ENCODE data around the gene PTPRF.

The PTPRF gene

DNA sequence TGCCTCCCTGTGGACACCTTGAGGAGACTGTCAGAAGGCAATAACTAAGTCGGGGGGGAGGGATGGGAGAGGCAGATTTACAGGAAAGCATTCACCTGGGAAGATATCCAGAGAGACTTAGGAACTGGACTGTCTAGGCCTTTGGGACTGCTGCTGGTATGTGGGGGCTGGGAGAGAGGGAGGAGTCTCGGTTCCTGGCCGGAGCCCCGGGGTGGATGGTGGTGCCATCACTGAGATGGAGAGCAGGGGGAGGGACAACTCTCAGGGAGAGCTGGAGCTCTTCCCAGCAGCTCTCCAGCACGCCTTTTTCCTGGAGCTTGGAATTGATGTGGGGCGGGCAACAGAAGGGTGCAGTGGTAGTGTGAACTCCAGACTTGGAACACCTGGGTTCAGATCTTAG is 22.1 kb downstream of the PTPRF start:
- DNase-seq (ENCODE audit: low read depth), result no peak

DNA sequence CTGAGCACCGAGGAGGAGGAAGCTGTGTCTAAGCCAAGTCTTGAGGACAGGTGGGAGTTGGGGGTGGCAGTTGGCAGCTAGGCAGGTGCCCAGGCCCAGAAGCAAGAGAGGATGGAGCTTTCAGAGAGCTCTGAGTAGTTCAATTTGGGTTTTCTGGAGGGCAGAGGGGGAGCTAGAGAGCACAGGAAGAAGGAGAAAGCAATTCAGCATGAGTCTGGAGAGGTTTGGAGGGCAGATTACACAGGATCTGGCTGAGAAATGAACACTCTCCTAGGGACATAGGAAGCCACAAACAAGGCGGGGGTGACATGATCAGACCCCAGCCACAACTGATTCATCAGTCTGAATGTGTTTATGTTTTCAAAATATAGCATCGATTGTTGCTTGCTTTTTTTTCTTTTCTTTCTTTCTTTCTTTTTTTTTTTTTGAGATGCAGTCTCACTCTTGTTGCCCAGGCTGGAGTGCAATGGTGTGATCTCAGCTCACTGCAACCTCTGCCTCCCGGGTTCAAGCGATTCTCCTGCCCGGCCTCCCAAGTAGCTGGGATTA is 23.8 kb downstream of the PTPRF start:
- DNase-seq (ENCODE audit: low read depth), result no peak

DNA sequence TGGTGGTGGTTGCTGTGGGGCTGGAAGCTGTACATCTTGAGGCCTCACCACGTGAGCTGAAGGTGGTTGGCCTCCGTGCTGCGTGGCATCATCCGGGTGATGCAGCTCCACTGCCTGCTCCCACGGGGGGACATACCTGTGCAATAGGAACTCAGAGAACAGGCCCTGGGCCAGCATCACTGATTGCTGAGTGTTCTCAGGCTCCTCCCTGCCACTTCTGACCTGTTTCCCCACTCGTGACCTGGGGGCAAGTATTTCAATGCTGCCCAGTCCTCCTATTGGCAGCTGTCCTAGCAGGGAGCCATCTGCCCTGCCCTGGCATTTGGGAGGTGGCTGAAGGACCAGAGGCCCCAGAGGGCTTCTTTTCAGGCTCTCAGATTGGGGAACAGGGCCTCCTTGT is 26.1 kb downstream of the PTPRF start:
- DNase-seq (ENCODE audit: low read depth), result no peak

DNA sequence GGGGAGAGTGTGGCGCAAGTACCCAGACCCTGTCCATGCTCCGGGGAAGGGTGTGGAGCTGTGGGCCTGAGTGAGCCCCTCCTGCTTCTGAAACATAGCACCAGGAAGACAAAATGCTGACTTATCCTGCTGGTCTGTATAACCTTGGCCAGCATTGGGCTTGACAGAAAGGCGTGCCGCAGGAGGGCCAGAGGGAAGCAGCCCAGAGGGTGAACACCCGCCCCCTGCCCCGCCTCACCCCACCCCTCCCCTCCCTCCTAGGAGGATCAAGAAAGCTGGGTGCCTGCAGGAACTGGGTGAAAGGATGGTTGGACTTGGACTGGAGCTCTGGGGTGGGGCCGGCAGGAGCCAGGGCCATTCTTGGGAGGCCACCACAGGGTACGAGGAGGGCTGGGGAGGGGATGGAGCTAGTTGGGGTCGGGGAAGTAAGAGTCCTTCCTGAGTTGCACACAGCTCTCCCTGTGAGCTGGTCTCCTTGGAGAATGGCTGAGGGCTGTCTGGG is 27.1 kb downstream of the PTPRF start:
- no peak for DNase-seq (ENCODE audit: low read depth)

DNA sequence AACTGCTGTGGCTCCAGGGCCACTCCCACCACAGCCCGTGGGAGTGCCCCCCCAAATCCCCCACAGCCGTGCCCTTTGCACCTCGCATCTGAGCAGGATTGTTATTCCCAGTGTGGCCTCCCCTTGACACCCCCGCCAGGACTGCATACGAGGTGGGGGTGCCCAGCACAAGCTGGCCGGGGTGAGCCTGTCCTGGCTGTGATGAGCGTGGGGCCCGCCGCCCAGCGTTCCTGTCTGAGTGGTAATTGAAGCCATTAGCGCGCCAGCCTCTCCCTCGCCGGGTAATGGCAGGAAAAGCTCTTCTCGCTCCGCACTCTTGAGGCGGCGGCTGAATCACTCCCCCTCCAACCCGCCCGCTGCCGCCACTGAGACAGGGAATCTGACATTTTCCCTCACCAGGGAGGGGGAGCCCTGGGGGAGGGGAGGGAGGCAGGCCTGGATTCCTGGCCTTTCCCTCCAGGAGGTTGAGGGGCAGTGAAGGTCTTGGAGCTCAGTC is 27.7 kb downstream of the PTPRF start:
- DNase-seq (ENCODE audit: low read depth), result no peak

DNA sequence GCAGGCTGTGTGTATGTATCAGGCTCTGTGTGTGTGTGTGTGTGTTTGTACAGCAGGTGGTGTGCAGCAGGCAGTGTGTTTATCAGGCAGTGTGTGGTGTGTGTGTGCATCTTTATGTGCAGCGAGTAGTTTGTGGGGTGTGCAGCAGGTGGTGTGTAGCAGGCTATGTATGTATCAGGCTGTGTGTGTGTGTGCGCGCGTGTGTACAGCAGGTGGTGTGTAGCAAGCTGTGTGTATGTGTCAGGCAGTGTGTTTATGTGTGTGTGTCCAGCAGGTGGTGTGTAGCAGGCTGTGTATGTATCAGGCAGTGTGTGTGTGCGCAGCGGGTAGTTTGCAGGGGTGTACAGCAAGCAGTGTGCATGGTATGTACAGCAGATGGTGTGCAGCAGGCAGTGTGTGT is 29.0 kb downstream of the PTPRF start:
- no peak for DNase-seq (ENCODE audit: low read depth)

DNA sequence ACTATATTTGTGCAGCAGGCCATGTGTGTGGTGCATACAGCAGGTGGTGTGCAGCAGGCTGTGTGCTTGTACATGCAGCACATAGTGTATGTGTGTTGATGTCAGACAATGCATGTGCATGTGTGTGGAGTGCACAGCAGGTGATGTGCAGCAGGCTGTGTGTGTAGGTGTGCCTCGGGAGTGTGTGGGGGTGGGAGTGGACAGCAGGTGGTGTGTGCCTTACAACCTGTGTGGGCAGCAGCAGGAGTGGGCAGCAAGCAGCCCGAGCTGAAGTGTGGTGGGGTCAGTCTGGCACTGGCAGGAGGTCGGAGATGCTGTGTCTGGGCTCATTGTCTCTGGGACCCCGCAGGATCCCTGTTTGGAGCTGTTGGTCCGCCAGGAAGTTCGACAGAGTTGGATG is 29.6 kb downstream of the PTPRF start:
- no peak for DNase-seq (ENCODE audit: low read depth)

DNA sequence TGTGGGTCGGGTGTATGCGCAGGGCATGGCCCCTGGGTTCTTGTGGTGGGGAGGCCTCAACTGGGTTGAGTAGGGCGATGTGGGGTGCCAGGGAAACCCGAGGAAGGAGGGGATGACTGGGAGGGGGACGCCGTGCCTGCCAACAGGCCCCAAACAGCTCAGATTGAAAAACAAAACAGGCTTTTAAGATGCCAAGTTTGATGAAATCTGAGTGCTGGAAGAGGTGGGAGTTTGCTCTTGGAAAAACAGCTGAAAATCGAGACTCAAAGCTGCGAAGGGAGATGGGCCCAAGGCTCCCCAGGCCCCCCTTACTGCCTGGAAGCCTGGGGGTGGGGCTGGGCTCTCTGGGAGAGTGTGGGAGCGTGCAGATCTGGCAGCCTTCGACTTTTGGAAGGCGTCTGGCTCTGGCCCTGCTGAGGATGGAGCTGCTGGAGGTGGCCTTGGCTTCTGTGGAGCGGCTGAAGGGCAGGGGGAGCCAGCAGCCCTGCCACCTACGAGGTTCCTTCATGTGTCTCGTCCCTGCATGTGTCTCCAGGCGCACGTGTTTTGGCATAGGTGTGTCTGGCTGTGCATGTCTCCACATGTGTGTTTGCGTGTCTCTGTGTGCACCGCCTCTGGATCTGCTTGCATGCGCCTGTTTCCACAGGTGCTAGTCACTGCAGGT is 33.3 kb downstream of the PTPRF start:
- DNase-seq (ENCODE audit: low read depth), result no peak

DNA sequence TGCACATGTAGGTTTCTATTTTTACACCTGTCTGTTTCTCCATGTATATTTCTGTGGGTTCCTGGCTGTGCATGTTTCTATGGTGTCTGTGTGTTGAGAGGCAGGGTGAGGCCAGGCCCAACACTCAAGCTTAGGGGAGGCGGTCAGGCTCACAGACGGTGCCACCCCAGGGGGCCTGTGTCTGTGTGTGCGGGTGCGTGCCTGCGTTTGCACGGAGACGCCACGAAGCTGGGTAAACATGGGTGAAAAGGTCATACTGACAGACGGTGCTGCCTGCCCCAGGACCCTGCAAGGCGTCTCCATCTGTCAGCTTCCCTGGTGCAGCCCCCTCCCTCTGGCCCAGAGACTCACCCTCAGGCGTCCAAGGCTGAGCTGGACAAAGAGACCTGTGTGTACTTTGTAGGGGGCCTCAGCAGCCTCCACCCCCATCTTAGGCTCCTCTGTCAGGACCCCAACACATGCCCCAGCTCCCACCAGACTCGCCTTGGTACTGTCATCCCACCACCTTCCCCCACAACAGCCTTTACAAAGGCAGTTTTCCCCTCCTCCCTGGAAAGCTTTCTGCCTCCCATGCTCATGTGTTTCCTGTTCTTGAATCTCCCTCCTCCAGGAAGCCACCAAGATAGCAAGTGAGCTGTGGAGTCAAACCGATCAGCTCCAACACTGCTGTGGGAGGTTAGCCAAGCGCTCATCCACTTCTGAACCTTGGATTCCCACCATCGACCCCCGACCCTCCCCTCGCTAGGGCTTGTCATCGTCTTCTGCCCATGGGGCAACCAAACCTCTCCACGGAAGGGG is 34.1 kb downstream of the PTPRF start:
- no peak for DNase-seq (ENCODE audit: low read depth)

DNA sequence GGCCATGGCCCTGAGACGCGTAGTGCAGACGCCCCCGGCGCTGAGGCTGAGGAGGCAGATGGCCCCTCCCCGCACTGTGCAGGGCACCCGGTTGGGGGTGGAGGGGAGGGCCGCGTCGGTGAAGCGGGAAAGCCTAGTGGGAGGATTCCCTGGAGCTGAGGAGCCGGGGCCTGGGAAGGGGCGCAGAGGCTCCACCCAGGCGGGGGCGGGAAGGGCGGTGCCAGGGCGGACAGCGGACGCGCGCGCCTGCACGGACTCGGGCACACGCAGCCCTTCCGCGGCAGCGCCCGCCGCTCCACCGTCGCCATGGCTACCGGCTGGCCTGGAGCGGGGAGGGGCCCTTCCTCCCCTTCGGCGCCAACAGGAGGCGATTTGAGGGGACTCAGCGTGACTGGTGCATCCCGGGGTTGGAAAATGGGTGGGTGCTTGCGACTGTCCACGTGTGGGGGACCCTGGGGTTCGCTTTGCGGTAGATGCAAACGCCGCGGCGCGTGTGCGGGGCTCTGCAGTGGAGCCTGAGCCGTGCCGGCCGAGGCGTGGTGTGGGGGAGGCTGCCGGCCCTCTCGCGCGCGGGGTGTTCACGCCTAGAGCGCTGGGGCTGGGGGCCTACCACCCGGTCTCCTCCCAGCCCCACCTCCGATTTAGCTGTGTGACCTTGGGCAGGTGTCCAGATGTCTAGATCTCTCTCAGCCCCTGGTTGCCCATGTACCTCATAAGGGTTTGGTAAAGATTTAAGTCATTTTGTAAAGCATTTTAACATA is 35.1 kb downstream of the PTPRF start:
- peak; percentile 20 for DNase-seq (ENCODE audit: low read depth)

DNA sequence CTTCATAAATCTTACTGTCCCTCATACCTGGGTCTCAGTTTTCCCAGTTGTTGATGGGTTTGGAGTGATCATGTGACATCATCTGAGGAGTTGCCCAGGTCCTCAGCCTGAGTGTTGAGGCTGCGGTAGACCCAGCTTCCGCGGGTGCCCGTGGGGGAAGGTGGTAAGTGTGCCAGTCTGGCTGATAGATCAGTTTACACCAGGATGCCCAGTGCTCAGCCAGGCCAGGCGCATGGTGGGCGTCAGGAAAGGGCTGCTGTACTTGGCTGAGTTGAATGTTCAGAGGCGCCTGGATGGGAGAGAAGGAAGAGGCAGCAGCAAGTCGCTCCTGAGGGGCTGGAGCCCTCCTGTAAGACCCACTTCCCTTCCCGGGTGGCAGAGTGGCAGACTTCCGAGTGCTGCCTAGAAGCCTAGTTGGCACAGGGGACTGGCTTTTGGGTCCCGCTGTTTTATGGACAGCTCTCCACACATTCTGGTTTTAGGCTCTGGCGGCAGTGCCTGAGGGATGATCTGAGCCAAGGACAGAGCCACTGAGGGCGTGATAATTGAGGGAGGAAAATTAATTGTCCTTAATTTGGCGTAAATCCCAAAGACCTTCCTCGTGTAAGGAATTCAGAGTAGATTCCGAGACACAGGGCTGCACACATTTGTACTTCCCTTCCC is 35.8 kb downstream of the PTPRF start:
- no peak for DNase-seq (ENCODE audit: low read depth)

DNA sequence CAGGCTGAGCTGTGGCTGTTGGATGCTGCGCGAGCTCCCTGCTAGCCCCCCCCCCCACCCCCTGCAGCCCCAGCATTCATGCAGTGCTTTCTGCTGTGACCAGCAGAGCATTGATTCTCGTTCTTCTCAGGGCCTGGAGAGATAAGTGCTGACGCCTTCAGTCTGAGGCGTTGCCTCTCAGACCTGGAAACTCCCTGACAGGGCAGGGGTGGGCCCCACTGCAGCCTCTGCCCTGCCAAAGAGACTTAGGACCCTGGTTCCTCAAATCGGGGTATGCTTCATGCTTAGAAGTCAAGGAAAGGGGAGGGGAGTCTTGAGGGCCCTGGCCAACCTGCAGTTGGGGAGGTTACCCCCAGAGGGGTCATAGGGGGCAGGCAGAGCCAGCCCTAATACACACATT is 38.5 kb downstream of the PTPRF start:
- DNase-seq (ENCODE audit: low read depth), result no peak

DNA sequence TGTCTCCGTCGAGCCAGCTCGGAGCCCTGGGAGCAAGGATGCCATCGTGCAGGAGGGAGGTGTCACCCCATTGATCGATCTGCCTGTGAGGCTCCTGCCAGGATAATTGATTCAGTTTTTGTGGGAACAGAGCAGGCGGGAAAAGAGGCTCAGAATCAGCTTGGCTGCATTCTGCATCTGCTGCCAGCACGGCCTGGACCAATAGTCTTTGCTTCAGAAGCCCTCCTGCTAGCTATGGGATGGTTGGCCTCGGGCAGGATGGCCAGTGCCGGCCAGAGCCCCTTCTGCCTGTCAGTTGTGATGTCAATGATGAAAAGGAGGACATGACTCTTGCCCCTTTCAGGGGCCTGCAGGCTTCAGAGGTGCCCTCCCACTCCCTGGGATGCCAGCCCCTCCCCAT is 39.6 kb downstream of the PTPRF start:
- no peak for DNase-seq (ENCODE audit: low read depth)

DNA sequence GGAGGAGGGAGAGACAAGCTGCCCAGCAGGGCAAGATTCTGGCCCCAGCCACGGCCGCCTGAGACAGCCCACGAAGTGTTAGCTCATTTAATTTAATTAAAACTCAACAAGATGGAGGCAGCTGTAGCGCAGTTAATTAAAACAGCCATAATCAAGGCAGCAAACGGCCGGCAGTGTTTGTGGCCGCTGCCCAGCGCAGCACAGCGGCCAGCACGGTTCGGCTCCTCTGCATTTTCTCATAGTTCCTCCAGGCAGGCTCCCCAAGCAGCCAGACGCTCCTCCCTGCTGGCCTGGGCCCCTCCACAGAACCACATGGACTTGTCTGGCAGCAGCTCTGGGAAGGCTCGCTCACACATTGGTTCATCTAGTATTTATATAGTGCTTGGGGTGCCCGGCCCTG is 40.0 kb downstream of the PTPRF start:
- no peak for DNase-seq (ENCODE audit: low read depth)

DNA sequence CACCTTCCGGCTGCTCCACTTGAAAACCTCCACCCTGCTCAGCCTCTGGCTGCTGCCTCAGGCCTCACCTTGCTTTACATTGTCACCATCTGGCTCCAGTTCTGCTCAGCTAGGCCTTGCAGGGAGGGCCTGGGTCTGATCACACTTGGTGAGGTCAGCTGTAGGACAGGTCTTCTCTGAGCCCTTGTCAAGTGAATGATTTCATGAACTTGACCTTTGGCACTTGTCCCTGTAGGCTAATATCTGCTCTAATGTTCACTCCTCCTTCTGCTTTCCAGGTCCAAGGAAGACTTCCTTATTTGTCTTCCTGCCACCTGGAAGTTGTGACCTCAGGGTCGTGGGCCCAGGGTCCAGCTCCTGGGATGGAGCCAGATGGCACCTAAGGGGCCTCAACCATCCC is 41.4 kb downstream of the PTPRF start:
- DNase-seq (ENCODE audit: low read depth), result no peak

DNA sequence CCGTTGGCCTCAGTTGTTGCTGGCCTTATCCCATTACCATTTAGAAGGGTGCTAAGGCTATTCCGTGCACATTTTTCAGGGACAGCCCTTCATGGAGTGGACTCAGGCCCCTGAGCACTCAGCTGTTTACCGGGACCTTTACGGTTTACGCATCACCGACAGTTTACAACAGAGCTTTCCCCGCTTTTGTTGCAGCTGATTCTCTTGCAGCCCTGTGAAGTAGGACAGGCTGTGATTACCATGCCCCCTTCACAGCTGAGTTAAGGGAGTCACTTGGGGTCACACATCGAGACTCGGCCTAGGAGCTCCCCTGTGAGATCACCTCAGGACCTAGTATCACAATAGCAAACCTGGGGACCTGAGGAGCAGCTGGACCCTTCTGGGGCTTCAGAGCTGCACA is 41.9 kb downstream of the PTPRF start:
- no peak for DNase-seq (ENCODE audit: low read depth)

DNA sequence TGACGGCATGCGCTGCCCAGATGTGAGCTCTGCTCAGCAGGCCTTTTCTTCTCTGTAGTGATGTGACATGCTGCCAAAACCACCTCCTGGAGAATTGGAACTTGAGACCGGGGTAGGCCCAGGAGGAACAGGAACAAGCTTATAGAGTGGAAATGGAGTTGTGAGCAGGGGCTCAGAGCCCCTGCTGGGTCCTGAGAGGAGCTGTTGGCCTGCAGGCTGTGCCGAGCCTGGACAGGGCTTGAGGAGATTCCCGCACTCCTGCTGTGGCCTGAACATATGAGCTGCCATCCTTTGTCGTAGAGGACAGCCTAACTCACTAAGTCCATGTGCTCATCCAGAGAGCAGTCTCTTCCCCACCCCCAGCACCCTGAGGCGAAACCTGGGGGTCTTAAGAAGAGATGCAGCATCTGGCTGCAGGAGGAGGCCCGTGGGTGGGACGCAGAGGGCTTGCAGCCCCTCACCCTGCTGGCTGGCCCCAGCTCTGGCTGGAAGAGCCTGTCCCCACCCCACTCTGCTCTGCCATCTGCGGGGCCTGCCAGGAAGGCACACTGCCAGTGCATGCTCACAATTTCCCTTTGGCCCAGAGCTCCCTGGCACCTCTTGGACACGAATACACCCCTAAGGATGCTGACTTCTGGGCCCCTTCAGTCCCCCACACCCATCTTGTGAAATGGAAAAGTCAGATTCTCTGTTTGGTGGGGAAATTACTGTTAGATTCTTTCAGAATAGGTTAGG is 42.5 kb downstream of the PTPRF start:
- no peak for DNase-seq (ENCODE audit: low read depth)

DNA sequence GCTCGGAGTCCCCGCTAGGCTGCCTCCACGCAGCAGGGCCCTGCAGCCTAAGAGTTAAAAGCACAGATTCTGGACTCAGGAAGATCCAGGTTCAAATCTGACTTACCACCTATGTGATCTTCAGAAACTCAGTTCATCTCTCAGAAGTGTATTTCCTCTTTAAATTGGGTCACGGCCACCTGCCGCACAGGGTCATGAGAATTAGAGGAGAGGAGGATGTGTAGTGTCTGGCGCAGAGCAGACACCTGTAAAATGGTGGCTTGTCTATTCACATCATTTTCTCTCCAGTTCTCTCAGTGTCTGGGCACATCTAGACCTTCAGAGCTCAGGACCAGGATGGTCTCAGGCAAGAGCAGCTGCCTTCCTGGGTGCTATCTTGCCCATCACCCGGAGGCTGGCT is 45.8 kb downstream of the PTPRF start:
- no peak for DNase-seq (ENCODE audit: low read depth)

DNA sequence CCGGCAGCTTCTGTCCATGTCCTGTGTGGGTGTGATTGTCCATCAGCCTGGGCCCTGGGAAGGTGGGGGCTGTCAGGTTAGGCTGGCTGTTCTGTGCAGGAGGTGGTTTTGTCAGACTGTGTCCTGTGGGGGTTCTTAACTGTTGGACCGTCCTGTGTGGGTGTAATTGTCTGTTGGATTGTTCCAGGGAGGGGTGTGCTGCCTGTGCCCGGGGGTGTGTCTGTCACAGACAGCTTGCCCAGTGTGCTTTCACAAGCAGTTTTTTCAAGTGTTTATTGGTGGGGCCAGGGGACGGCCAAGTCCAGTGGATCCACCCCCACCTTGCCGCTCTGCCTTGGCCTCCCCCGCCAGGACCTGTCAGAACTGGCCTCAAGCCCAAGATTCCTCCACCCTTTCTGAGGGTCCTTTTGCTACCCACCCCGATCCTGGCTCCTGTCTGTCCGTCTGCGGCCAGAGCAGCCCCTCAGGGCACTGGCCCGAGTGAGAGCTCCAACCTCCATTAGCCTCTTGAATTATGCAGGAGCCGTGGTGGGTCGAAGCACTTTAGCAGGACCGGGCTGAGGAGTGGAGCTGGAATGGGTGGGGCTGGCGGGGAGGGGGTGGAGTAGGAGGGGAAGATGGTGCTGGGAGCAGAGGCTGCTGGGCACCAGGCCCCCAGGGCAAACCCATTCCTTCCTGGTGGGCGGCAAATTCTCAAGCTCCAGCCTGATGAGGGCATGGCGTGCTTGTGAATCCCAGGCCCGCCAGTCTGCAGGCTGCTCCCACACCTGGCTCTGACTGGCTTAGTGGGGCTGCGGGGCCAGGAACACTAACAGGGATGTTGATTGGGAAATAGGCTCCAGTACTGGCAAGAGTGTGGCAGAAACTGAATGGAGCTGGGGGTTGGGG is 47.2 kb downstream of the PTPRF start:
- DNase-seq (ENCODE audit: low read depth), result no peak

DNA sequence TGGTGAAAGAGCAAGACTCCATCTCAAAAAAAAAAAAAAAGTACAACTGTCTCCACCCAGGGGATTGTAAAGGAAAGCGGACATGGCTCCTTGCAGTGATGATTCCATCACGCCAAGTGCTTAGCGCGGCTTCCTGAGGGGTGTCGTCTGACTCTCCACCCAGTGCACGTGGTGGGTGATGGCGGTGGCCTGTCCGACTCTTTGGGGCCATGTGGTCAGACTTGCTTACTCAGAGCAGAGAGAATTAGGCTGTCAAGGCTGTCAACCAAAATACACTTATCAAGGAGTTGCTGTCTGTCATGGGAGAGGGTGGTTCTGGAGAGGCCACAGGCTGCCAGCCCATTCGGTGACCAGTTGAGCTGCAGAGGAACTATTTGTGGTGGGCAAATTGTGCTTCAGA is 49.4 kb downstream of the PTPRF start:
- DNase-seq (ENCODE audit: low read depth), result no peak

All from activated T-cell treated with anti-CD3 and anti-CD28 coated beads for 24 hours (primary cell).